ENCODE measurements around the gene DRD1.

DNA sequence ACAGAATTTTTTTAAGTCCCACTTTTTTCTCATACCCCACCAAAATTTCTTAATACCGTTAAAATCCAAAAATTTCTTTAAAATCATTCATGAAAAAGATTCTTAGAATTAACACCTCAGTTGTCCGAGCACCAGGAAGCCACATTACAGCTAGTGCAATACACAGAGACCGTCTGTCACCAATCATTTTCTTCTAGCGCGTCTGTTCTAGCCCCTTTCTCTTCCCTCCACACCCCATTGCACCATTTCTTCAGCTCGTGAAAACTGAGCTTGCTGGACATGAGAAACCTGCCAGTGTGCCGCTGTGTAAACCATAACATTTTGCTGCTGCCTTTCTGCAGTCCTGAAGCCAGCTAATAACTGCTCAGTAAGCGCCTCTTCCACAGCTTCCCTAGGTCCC is 39.4 kb upstream of the DRD1 start:
- TF ChIP-seq, protein P1, sequence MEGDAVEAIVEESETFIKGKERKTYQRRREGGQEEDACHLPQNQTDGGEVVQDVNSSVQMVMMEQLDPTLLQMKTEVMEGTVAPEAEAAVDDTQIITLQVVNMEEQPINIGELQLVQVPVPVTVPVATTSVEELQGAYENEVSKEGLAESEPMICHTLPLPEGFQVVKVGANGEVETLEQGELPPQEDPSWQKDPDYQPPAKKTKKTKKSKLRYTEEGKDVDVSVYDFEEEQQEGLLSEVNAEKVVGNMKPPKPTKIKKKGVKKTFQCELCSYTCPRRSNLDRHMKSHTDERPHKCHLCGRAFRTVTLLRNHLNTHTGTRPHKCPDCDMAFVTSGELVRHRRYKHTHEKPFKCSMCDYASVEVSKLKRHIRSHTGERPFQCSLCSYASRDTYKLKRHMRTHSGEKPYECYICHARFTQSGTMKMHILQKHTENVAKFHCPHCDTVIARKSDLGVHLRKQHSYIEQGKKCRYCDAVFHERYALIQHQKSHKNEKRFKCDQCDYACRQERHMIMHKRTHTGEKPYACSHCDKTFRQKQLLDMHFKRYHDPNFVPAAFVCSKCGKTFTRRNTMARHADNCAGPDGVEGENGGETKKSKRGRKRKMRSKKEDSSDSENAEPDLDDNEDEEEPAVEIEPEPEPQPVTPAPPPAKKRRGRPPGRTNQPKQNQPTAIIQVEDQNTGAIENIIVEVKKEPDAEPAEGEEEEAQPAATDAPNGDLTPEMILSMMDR (conservative IDR thresholded peaks at IDR 0.05; ENCODE audit: low read depth in 2 of 2), result no peak
- TF ChIP-seq CREB1 (CRISPR knock-in tag; IDR thresholded peaks at IDR 0.05; ENCODE audit: low read depth), result no peak
- no peak for TF ChIP-seq EZH2 (IDR thresholded peaks at IDR 0.05; ENCODE audit: low read depth, unreplicated experiment)
- TF ChIP-seq POLR2AphosphoS5 (IDR thresholded peaks at IDR 0.05; ENCODE audit: low read depth), result no peak
- TF ChIP-seq JUNB (IDR thresholded peaks at IDR 0.05; ENCODE audit: unreplicated experiment), result no peak
- TF ChIP-seq, protein P2, sequence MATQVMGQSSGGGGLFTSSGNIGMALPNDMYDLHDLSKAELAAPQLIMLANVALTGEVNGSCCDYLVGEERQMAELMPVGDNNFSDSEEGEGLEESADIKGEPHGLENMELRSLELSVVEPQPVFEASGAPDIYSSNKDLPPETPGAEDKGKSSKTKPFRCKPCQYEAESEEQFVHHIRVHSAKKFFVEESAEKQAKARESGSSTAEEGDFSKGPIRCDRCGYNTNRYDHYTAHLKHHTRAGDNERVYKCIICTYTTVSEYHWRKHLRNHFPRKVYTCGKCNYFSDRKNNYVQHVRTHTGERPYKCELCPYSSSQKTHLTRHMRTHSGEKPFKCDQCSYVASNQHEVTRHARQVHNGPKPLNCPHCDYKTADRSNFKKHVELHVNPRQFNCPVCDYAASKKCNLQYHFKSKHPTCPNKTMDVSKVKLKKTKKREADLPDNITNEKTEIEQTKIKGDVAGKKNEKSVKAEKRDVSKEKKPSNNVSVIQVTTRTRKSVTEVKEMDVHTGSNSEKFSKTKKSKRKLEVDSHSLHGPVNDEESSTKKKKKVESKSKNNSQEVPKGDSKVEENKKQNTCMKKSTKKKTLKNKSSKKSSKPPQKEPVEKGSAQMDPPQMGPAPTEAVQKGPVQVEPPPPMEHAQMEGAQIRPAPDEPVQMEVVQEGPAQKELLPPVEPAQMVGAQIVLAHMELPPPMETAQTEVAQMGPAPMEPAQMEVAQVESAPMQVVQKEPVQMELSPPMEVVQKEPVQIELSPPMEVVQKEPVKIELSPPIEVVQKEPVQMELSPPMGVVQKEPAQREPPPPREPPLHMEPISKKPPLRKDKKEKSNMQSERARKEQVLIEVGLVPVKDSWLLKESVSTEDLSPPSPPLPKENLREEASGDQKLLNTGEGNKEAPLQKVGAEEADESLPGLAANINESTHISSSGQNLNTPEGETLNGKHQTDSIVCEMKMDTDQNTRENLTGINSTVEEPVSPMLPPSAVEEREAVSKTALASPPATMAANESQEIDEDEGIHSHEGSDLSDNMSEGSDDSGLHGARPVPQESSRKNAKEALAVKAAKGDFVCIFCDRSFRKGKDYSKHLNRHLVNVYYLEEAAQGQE (IDR thresholded peaks at IDR 0.05; ENCODE audit: unreplicated experiment), result no peak
